Gastrocnemius medialis (tissue), 4 donors: ENCODE results near the gene EFCAB6.

Experiments
- POLR2A ChIP-seq, 2 donors: fragments of 450-650 bp; IDR thresholded peaks; one replicate each; pipeline ENCODE4 v1.6.1; 2017; ENCODE audit warnings: antibody characterized with exemption in 2 of 2, mild to moderate bottlenecking in 2 of 2, moderate library complexity in 2 of 2
- TF ChIP-seq, protein P1 (sequence below), 5 experiments: fragments of 450-650 bp in 3 of 5; fragments of 200-600 bp in 2 of 5; sonication (generic) in 2 of 5; IDR thresholded peaks in 4 of 5; conservative IDR thresholded peaks in 1 of 5; 1 replicate in 4 of 5; 2 replicates in 1 of 5; pipeline ENCODE4 v1.5.1; 2016 to 2019; ENCODE audit warnings: antibody characterized with exemption in 5 of 5, mild to moderate bottlenecking in 3 of 5, moderate library complexity in 3 of 5

- TF ChIP-seq, protein P1, sequence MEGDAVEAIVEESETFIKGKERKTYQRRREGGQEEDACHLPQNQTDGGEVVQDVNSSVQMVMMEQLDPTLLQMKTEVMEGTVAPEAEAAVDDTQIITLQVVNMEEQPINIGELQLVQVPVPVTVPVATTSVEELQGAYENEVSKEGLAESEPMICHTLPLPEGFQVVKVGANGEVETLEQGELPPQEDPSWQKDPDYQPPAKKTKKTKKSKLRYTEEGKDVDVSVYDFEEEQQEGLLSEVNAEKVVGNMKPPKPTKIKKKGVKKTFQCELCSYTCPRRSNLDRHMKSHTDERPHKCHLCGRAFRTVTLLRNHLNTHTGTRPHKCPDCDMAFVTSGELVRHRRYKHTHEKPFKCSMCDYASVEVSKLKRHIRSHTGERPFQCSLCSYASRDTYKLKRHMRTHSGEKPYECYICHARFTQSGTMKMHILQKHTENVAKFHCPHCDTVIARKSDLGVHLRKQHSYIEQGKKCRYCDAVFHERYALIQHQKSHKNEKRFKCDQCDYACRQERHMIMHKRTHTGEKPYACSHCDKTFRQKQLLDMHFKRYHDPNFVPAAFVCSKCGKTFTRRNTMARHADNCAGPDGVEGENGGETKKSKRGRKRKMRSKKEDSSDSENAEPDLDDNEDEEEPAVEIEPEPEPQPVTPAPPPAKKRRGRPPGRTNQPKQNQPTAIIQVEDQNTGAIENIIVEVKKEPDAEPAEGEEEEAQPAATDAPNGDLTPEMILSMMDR (IDR thresholded peaks at IDR 0.05 in 4 of 5, conservative IDR thresholded peaks at IDR 0.05 in 1 of 5): no peak
- TF ChIP-seq POLR2A (IDR thresholded peaks at IDR 0.05): no peak
Measured at GRCh38 chr22:43747877-43748276, 64.2 kb downstream of the EFCAB6 start.
